ENCODE results near the gene PRR5L.
A peak's percentile ranks its signal among the peaks of the same experiment; 100 is the strongest.
"Not testable (repeated sequence)": the region's sequence is repeated elsewhere in the genome, so short reads cannot be mapped to it uniquely, and the experiment has no call there.

The PRR5L gene

GRCh38 chr11:36463781-36464180 is 167.7 kb downstream of the PRR5L start:
- ATAC-seq, result no peak
- DNase-seq, result no peak

GRCh38 chr11:36464720-36465119 is 168.6 kb downstream of the PRR5L start:
- ATAC-seq (no peak), DNase-seq (no peak)

GRCh38 chr11:36465449-36466163 is 169.5 kb downstream of the PRR5L start:
- ATAC-seq (no peak), DNase-seq (no peak)

- no peak for DNase-seq
- ATAC-seq, result no peak
Observed at GRCh38 chr11:36467012-36467411, 170.9 kb downstream of the PRR5L start.

GRCh38 chr11:36467916-36468315 is 171.8 kb downstream of the PRR5L start:
- ATAC-seq (no peak), DNase-seq (no peak)

GRCh38 chr11:36469063-36469462 is 173.0 kb downstream of the PRR5L start:
- no peak for ATAC-seq
- DNase-seq, result peak; percentile 38

GRCh38 chr11:36469881-36470802 is 174.1 kb downstream of the PRR5L start:
- DNase-seq (no peak), ATAC-seq (no peak)

GRCh38 chr11:36471577-36471976 is 175.5 kb downstream of the PRR5L start:
- DNase-seq (no peak), ATAC-seq (no peak)

- no peak for DNase-seq
Observed at GRCh38 chr11:36475192-36475591, 179.1 kb downstream of the PRR5L start.

GRCh38 chr11:36478700-36479329 is 182.7 kb downstream of the PRR5L start:
- no peak for ATAC-seq
- peak; percentile 20 for DNase-seq

More at GRCh38 chr11:36475192-36475591, 179.1 kb downstream of the PRR5L start:
- ATAC-seq, result no peak

GRCh38 chr11:36480833-36481232 is 184.7 kb downstream of the PRR5L start:
- ATAC-seq, result no peak
- no peak for DNase-seq

- DNase-seq, ATAC-seq: not testable (repeated sequence)
Observed at GRCh38 chr11:36483042-36483441, 187.0 kb downstream of the PRR5L start.

- DNase-seq (no peak), ATAC-seq (no peak)
Observed at GRCh38 chr11:36485298-36486002, 189.4 kb downstream of the PRR5L start.

GRCh38 chr11:36487619-36488018 is 191.5 kb downstream of the PRR5L start:
- DNase-seq (no peak), ATAC-seq (no peak)

- DNase-seq (no peak), ATAC-seq (peak; percentile 46)
Observed at GRCh38 chr11:36488096-36488495, 192.0 kb downstream of the PRR5L start.

- DNase-seq, result no peak
- no peak for ATAC-seq
Observed at GRCh38 chr11:36490026-36490806, 194.1 kb downstream of the PRR5L start.

- ATAC-seq, result no peak
- DNase-seq, result peak; percentile 15
Observed at GRCh38 chr11:36492724-36493304, 196.7 kb downstream of the PRR5L start.

- ATAC-seq (no peak), DNase-seq (no peak)
Observed at GRCh38 chr11:36493332-36493731, 197.2 kb downstream of the PRR5L start.

GRCh38 chr11:36498721-36499120 is 202.6 kb downstream of the PRR5L start:
- DNase-seq (no peak), ATAC-seq (no peak)

- ATAC-seq (no peak), DNase-seq (no peak)
Observed at GRCh38 chr11:36499315-36499714, 203.2 kb downstream of the PRR5L start.

- ATAC-seq (peak; percentile 79), DNase-seq (no peak)
Observed at GRCh38 chr11:36500315-36500721, 204.2 kb downstream of the PRR5L start.
